Measurements from ENCODE around the gene TGFA. TPM values are rescaled to one million over a fixed set of nuclear protein-coding genes. Genes with fewer than 3 reads are reported as not detected.
A peak's percentile ranks its signal among the peaks of the same experiment; 100 is the strongest.

Gene TGFA
- total and polyA plus RNA-seq, 2 experiments from 2014 or later = 1.4 to 6.5 TPM

DNA sequence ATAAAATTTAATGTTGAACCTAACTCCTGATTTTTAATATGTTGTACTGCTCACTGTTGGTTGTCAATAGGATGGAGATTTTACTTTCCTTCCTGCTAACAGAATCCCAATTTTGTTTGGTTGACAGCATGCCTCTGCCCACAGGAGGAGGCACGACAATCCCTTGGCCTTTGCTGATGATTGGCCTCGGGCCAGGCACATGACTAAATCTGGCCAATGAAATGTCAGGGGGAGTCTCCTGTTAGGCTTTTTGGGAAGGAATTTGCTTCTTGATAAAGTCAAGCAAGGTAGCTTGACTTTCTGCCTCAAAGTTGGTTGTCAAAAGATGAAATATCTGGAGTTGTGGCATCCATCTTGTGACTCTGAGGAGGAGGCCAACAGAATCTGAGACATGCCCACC is 6.8 kb upstream of the TGFA start:
- Histone ChIP-seq H3K36me3 (ENCODE audit: insufficient read depth) (no peaks in the 10 kb centered on the region), H3F3A (replicated peaks; ENCODE audit: low read depth) (no peaks in the 10 kb centered on the region), H3K4me3 (no peak overlapping the region), H3K27me3 (ENCODE audit: insufficient read depth) (peaks cover 2% of the 10 kb centered on the region), H3K9me2 (ENCODE audit: insufficient read depth) (0 out of 2 replicates have a peak, but pooled peaks cover under 1% of the 10 kb centered on the region), H3K4me1 (ENCODE audit: insufficient read depth) (no peaks in the 10 kb centered on the region), H3K27ac (ENCODE audit: low read depth) (no peak overlapping the region), H4K20me1 (replicated peaks; ENCODE audit: insufficient read depth) (no peaks in the 10 kb centered on the region), H2AFZ (0 out of 2 replicates have a peak overlapping the region, but pooled peaks have one; percentile 16), H3K4me2 (no peak overlapping the region), H3K79me2 (replicated peaks; ENCODE audit: insufficient read depth) (no peaks in the 10 kb centered on the region)
- no peaks in the 10 kb centered on the region for H3K36me3 Mint-ChIP-seq (ENCODE audit: low read depth)
- no peaks in the 10 kb centered on the region for H3K27me3 Mint-ChIP-seq (ENCODE audit: insufficient read depth, low read depth, poor library complexity)
- no peak overlapping the region for H3K27ac Mint-ChIP-seq
- DNase-seq (ENCODE audit: low spot score) (no peak), ATAC-seq (no peak)
- no peaks in the 10 kb centered on the region for H3K9me3 Mint-ChIP-seq
- H3K4me1 Mint-ChIP-seq = peaks cover 2% of the 10 kb centered on the region; the same call in 2 of the 3 replicates
- no peak overlapping the region for H3K4me3 Mint-ChIP-seq
- TF ChIP-seq, protein P1, sequence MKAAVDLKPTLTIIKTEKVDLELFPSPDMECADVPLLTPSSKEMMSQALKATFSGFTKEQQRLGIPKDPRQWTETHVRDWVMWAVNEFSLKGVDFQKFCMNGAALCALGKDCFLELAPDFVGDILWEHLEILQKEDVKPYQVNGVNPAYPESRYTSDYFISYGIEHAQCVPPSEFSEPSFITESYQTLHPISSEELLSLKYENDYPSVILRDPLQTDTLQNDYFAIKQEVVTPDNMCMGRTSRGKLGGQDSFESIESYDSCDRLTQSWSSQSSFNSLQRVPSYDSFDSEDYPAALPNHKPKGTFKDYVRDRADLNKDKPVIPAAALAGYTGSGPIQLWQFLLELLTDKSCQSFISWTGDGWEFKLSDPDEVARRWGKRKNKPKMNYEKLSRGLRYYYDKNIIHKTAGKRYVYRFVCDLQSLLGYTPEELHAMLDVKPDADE (IDR thresholded peaks at IDR 0.05) = no peak
- TF ChIP-seq POLR2AphosphoS5 (IDR thresholded peaks at IDR 0.05; ENCODE audit: low read depth) (no peak), ZNF114 (CRISPR knock-in tag; IDR thresholded peaks at IDR 0.05) (no peak), CREB1 (CRISPR knock-in tag; IDR thresholded peaks at IDR 0.05; ENCODE audit: low read depth) (no peak), NANOG (IDR thresholded peaks at IDR 0.05; ENCODE audit: borderline replicate concordance) (no peak), EZH2phosphoT487 (IDR thresholded peaks at IDR 0.05; ENCODE audit: unreplicated experiment) (no peak), JUNB (IDR thresholded peaks at IDR 0.05; ENCODE audit: unreplicated experiment) (no peak), STAT1 (IDR thresholded peaks at IDR 0.05; ENCODE audit: unreplicated experiment) (no peak), EZH2 (IDR thresholded peaks at IDR 0.05; ENCODE audit: low read depth, unreplicated experiment) (no peak), ZNF331 (CRISPR knock-in tag; IDR thresholded peaks at IDR 0.05; ENCODE audit: low read depth) (no peak)
- TF ChIP-seq, protein P2, sequence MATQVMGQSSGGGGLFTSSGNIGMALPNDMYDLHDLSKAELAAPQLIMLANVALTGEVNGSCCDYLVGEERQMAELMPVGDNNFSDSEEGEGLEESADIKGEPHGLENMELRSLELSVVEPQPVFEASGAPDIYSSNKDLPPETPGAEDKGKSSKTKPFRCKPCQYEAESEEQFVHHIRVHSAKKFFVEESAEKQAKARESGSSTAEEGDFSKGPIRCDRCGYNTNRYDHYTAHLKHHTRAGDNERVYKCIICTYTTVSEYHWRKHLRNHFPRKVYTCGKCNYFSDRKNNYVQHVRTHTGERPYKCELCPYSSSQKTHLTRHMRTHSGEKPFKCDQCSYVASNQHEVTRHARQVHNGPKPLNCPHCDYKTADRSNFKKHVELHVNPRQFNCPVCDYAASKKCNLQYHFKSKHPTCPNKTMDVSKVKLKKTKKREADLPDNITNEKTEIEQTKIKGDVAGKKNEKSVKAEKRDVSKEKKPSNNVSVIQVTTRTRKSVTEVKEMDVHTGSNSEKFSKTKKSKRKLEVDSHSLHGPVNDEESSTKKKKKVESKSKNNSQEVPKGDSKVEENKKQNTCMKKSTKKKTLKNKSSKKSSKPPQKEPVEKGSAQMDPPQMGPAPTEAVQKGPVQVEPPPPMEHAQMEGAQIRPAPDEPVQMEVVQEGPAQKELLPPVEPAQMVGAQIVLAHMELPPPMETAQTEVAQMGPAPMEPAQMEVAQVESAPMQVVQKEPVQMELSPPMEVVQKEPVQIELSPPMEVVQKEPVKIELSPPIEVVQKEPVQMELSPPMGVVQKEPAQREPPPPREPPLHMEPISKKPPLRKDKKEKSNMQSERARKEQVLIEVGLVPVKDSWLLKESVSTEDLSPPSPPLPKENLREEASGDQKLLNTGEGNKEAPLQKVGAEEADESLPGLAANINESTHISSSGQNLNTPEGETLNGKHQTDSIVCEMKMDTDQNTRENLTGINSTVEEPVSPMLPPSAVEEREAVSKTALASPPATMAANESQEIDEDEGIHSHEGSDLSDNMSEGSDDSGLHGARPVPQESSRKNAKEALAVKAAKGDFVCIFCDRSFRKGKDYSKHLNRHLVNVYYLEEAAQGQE (IDR thresholded peaks at IDR 0.05; ENCODE audit: unreplicated experiment) = no peak
- TF ChIP-seq, protein P3, sequence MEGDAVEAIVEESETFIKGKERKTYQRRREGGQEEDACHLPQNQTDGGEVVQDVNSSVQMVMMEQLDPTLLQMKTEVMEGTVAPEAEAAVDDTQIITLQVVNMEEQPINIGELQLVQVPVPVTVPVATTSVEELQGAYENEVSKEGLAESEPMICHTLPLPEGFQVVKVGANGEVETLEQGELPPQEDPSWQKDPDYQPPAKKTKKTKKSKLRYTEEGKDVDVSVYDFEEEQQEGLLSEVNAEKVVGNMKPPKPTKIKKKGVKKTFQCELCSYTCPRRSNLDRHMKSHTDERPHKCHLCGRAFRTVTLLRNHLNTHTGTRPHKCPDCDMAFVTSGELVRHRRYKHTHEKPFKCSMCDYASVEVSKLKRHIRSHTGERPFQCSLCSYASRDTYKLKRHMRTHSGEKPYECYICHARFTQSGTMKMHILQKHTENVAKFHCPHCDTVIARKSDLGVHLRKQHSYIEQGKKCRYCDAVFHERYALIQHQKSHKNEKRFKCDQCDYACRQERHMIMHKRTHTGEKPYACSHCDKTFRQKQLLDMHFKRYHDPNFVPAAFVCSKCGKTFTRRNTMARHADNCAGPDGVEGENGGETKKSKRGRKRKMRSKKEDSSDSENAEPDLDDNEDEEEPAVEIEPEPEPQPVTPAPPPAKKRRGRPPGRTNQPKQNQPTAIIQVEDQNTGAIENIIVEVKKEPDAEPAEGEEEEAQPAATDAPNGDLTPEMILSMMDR (conservative IDR thresholded peaks at IDR 0.05; ENCODE audit: low read depth in 2 of 2) = no peak
- TF ChIP-seq, protein P4, sequence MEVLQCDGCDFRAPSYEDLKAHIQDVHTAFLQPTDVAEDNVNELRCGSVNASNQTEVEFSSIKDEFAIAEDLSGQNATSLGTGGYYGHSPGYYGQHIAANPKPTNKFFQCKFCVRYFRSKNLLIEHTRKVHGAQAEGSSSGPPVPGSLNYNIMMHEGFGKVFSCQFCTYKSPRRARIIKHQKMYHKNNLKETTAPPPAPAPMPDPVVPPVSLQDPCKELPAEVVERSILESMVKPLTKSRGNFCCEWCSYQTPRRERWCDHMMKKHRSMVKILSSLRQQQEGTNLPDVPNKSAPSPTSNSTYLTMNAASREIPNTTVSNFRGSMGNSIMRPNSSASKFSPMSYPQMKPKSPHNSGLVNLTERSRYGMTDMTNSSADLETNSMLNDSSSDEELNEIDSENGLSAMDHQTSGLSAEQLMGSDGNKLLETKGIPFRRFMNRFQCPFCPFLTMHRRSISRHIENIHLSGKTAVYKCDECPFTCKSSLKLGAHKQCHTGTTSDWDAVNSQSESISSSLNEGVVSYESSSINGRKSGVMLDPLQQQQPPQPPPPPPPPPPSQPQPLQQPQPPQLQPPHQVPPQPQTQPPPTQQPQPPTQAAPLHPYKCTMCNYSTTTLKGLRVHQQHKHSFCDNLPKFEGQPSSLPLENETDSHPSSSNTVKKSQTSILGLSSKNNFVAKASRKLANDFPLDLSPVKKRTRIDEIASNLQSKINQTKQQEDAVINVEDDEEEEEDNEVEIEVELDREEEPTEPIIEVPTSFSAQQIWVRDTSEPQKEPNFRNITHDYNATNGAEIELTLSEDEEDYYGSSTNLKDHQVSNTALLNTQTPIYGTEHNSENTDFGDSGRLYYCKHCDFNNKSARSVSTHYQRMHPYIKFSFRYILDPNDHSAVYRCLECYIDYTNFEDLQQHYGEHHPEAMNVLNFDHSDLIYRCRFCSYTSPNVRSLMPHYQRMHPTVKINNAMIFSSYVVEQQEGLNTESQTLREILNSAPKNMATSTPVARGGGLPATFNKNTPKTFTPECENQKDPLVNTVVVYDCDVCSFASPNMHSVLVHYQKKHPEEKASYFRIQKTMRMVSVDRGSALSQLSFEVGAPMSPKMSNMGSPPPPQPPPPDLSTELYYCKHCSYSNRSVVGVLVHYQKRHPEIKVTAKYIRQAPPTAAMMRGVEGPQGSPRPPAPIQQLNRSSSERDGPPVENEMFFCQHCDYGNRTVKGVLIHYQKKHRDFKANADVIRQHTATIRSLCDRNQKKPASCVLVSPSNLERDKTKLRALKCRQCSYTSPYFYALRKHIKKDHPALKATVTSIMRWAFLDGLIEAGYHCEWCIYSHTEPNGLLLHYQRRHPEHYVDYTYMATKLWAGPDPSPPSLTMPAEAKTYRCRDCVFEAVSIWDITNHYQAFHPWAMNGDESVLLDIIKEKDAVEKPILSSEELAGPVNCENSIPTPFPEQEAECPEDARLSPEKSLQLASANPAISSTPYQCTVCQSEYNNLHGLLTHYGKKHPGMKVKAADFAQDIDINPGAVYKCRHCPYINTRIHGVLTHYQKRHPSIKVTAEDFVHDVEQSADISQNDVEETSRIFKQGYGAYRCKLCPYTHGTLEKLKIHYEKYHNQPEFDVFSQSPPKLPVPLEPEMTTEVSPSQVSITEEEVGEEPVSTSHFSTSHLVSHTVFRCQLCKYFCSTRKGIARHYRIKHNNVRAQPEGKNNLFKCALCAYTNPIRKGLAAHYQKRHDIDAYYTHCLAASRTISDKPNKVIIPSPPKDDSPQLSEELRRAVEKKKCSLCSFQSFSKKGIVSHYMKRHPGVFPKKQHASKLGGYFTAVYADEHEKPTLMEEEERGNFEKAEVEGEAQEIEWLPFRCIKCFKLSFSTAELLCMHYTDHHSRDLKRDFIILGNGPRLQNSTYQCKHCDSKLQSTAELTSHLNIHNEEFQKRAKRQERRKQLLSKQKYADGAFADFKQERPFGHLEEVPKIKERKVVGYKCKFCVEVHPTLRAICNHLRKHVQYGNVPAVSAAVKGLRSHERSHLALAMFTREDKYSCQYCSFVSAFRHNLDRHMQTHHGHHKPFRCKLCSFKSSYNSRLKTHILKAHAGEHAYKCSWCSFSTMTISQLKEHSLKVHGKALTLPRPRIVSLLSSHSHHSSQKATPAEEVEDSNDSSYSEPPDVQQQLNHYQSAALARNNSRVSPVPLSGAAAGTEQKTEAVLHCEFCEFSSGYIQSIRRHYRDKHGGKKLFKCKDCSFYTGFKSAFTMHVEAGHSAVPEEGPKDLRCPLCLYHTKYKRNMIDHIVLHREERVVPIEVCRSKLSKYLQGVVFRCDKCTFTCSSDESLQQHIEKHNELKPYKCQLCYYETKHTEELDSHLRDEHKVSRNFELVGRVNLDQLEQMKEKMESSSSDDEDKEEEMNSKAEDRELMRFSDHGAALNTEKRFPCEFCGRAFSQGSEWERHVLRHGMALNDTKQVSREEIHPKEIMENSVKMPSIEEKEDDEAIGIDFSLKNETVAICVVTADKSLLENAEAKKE (CRISPR knock-in tag; IDR thresholded peaks at IDR 0.05) = no peak
